HG03196 (cell line): ENCODE measurements around the gene KRT80.

Experiments used
- ATAC-seq: cut with Tn5 transposase; IDR thresholded peaks from one replicate; pipeline ENCODE4 v1.9.1; 2021; ENCODE audit not compliant: unreplicated experiment

KRT80 gene

GRCh38 chr12:52156757-52157565 is 34.9 kb downstream of the KRT80 start:
- no peak for ATAC-seq

GRCh38 chr12:52156311-52156710 is 35.5 kb downstream of the KRT80 start:
- no peak for ATAC-seq

- no peak for ATAC-seq
Measured at GRCh38 chr12:52155048-52155868, 36.6 kb downstream of the KRT80 start.

- no peak for ATAC-seq
Measured at GRCh38 chr12:52152905-52153317, 38.9 kb downstream of the KRT80 start.

GRCh38 chr12:52151837-52152783 is 39.7 kb downstream of the KRT80 start:
- no peak for ATAC-seq

- ATAC-seq: no peak
Measured at GRCh38 chr12:52151153-52151836, 40.5 kb downstream of the KRT80 start.

- ATAC-seq: no peak
Measured at GRCh38 chr12:52149651-52150241, 42.1 kb downstream of the KRT80 start.

- no peak for ATAC-seq
Measured at GRCh38 chr12:52149182-52149641, 42.6 kb downstream of the KRT80 start.

- no peak for ATAC-seq
Measured at GRCh38 chr12:52148464-52149181, 43.2 kb downstream of the KRT80 start.

- ATAC-seq: no peak
Measured at GRCh38 chr12:52147964-52148463, 43.8 kb downstream of the KRT80 start.

- ATAC-seq: no peak
Measured at GRCh38 chr12:52147367-52147963, 44.3 kb downstream of the KRT80 start.

GRCh38 chr12:52146822-52147366 is 44.9 kb downstream of the KRT80 start:
- ATAC-seq: no peak

- ATAC-seq: no peak
Measured at GRCh38 chr12:52146089-52146821, 45.6 kb downstream of the KRT80 start.

GRCh38 chr12:52145228-52146088 is 46.4 kb downstream of the KRT80 start:
- ATAC-seq: no peak

- ATAC-seq: no peak
Measured at GRCh38 chr12:52144512-52145227, 47.1 kb downstream of the KRT80 start.

GRCh38 chr12:52142431-52142830 is 49.4 kb downstream of the KRT80 start:
- ATAC-seq: no peak
